ENCODE measurements around the gene TNFRSF4.
A peak's percentile ranks its signal among the peaks of the same experiment; 100 is the strongest.
"Not testable (repeated sequence)": the region's sequence is repeated elsewhere in the genome, so short reads cannot be mapped to it uniquely, and the experiment has no call there.

Gene TNFRSF4

GRCh38 chr1:1179983-1180861, 33.7 kb downstream of the TNFRSF4 start:
- DNase-seq = no peak

GRCh38 chr1:1179346-1179982, 34.5 kb downstream of the TNFRSF4 start:
- no peak for DNase-seq

GRCh38 chr1:1178794-1179331, 35.1 kb downstream of the TNFRSF4 start:
- DNase-seq = no peak

- DNase-seq = no peak
Measured at GRCh38 chr1:1177452-1178206, 36.3 kb downstream of the TNFRSF4 start.

- no peak for DNase-seq
Measured at GRCh38 chr1:1176931-1177330, 37.0 kb downstream of the TNFRSF4 start.

- DNase-seq = not testable (repeated sequence)
Measured at GRCh38 chr1:1176063-1176761, 37.7 kb downstream of the TNFRSF4 start.

GRCh38 chr1:1175221-1176062, 38.5 kb downstream of the TNFRSF4 start:
- no peak for DNase-seq

GRCh38 chr1:1173793-1174415, 40.0 kb downstream of the TNFRSF4 start, which contains the start of gene TTLL10:
Gene TTLL10 (plus strand): TSS chr1:1173880. CDS start chr1:1179216, 5,336 bp downstream.
- no peak for DNase-seq

GRCh38 chr1:1173061-1173792, 40.7 kb downstream of the TNFRSF4 start:
- DNase-seq = no peak

- DNase-seq = no peak
Measured at GRCh38 chr1:1171546-1172340, 42.2 kb downstream of the TNFRSF4 start.

- DNase-seq = no peak
Measured at GRCh38 chr1:1171161-1171545, 42.8 kb downstream of the TNFRSF4 start.

GRCh38 chr1:1170215-1171091, 43.5 kb downstream of the TNFRSF4 start:
- no peak for DNase-seq

GRCh38 chr1:1169429-1170214, 44.3 kb downstream of the TNFRSF4 start:
- DNase-seq = no peak

GRCh38 chr1:1168451-1169411, 45.2 kb downstream of the TNFRSF4 start:
- peak; percentile 29 for DNase-seq

- no peak for DNase-seq
Measured at GRCh38 chr1:1167841-1168450, 46.0 kb downstream of the TNFRSF4 start.

- no peak for DNase-seq
Measured at GRCh38 chr1:1167398-1167821, 46.5 kb downstream of the TNFRSF4 start.
